GM12874 (cell line): Measurements from ENCODE around the gene ATF6.

Experiments
- TF ChIP-seq, protein P1 (sequence below): IDR thresholded peaks from 2 replicates; pipeline ENCODE4 v1.5.1; 2011; ENCODE audit warnings: low read depth, mild to moderate bottlenecking, control low read depth, low read length, moderate library complexity; ENCODE audit not compliant: insufficient read depth

ATF6 gene

GRCh38 chr1:161731241-161731640, 34.9 kb upstream of the ATF6 start:
- TF ChIP-seq, protein P1, sequence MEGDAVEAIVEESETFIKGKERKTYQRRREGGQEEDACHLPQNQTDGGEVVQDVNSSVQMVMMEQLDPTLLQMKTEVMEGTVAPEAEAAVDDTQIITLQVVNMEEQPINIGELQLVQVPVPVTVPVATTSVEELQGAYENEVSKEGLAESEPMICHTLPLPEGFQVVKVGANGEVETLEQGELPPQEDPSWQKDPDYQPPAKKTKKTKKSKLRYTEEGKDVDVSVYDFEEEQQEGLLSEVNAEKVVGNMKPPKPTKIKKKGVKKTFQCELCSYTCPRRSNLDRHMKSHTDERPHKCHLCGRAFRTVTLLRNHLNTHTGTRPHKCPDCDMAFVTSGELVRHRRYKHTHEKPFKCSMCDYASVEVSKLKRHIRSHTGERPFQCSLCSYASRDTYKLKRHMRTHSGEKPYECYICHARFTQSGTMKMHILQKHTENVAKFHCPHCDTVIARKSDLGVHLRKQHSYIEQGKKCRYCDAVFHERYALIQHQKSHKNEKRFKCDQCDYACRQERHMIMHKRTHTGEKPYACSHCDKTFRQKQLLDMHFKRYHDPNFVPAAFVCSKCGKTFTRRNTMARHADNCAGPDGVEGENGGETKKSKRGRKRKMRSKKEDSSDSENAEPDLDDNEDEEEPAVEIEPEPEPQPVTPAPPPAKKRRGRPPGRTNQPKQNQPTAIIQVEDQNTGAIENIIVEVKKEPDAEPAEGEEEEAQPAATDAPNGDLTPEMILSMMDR, result no peak

- TF ChIP-seq, protein P1, result no peak
These were observed 34.0 kb upstream of the ATF6 start for GRCh38 chr1:161731981-161732718.

DNA sequence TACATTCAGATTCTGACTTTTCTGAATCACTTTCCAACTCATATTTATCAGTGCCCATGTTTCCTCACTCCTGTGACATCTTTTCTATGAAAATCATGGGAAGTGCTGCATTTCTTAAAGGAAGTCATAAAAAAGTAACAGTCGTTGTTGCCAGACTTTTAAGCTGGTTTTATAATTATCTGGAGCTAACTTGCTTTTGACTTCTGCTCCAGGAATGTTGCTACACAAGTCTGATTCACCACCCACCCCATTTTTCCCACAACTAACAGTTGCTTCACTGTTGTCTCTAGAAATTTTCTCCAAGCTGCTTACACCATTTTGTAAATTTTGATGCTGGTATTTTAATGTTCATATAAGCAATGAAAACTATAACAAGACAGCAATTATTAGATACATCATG, 32.6 kb upstream of the ATF6 start:
- TF ChIP-seq, protein P1, result no peak

- TF ChIP-seq, protein P1, result no peak
These were observed 30.3 kb upstream of the ATF6 start for GRCh38 chr1:161735837-161736236.

DNA sequence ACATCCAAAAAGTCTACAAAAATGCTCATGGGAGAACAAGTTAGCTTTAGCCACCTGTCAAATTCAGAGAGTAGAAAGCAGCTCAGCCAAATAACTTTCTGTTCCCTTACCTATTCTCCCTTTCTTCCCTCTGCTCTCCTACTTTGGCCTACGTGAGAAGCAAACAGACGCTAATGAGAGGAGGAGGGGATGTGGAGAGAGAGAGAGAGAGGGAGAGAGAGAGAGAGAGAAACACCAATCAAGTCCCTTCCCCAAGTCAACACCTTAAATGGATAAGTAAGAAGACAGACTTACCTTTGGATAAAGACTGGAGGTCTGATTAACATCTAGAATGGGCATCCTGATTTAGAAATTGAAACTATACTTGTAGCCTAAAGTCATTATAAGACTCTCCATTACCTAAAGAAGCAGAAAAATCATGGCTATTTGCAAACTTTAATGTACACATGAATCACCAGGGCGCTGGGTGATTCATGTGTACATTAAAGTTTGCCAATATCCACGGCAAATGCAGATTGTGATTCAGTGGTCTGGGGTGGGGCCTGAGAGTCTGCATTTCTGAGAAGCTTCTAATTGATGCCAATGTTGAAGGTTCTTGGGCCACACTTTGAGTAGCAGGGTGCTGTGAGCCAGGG, 29.7 kb upstream of the ATF6 start:
- TF ChIP-seq, protein P1, result no peak

DNA sequence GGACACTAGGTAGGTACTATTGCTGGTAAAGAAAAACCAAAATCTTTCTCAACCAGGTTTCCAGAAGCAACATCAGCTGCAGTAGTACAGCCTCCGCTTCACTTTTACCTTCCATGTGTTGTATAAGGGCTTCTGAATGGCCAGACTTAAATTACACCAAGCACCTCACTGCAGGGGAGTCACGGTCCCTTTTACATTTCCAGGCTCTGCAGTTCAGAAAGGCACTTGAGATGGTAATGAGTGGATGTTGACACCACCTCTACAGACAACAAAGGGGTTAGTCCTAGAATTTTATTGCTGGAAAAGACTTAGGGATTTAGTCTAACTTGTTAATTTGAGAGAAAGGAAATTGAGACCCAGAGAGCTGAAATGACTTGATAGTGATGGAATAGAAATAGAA, 28.5 kb upstream of the ATF6 start:
- TF ChIP-seq, protein P1, result no peak

DNA sequence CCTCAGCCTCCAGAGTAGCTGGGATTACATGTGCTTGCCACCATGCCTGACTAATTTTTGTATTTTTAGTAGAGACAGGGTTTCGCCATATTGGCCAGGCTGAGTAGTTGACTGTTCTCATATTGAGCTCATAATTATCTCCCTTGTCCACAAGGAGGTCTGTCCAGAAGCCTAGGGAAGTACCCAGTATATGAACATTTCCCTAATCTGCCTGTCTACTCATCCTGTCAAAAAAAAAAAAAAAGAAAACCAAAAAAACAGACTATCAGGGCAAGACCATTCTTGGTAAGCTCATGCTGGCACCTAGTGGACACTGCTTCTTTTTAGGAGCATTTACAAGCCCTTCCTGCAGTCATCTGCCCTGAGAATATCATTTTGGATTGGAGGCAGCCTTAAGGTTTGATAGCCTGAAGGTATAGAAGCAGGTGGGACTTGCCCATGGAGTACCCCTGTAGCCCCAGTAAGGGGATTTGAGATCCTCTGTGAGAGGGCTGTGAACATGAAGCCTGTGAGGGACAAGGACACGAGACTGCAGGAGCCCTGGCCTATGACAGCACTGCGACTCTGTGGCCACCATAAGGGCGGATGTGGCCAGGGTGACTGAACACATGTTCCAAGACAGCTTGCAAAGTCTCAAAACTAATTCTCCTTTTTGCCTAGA, 27.4 kb upstream of the ATF6 start:
- TF ChIP-seq, protein P1, result peak; percentile 48; the same call in 1 of the 2 replicates
